ENCODE data around the gene ZNF492. TPM values are rescaled to one million over a fixed set of nuclear protein-coding genes. Genes with fewer than 3 reads are reported as not detected.
"Not testable (repeated sequence)": the region's sequence is repeated elsewhere in the genome, so short reads cannot be mapped to it uniquely, and the experiment has no call there.

The ZNF492 gene
- total and polyA plus RNA-seq, 10 of the 15 experiments (the other 5 are each of a cell fraction or from before 2014, with no cell fraction given) = not detected

DNA sequence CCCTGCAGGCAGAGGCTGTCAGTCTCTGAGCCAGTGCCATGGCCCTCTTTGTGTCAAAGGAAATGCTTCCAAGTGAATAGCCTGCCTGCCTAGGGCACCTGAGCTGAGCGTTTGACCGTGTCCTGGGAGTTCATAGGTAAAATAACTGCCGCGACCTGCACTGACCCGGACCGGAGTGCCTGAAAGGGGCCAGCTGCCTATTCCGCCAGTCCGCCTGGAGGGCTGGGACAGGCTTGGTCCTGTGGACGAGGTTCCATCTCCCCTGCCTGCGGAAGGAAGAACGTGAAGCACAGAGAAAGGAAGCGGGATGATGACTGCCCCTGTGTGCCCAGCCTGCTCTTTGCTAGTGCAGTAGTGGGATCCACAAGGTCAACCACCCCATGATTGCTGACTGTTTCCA lies 17.5 kb upstream of the ZNF492 start:
- DNase-seq (ENCODE audit: low read depth, low spot score) (no peak), FAIRE-seq (no peak), ATAC-seq (no peak)
- no peak for TF ChIP-seq FOXM1 (IDR thresholded peaks at IDR 0.05; ENCODE audit: low read depth, low read length)
- TF ChIP-seq IRF4 (IDR thresholded peaks at IDR 0.05; ENCODE audit: low read depth, low read length) = no peak
- TF ChIP-seq FOXK2 (IDR thresholded peaks at IDR 0.05) = no peak
- no peak for TF ChIP-seq NR2F1 (conservative IDR thresholded peaks at IDR 0.05)
- H3K4me2 ChIP-seq (ENCODE audit: control insufficient read depth, insufficient read depth) = no peak overlapping the region
- in situ Hi-C loops (cut with MboI) = no loop called here
- ChIA-PET CTCF (no interaction called here), RAD21 (ENCODE audit: unreplicated experiment) (no interaction called here), POLR2A (no interaction called here), SMC1A (ENCODE audit: uncharacterized antibody, unreplicated experiment) (no interaction called here)
- WGBS (ENCODE audit: insufficient coverage, insufficient replicate concordance, low lambda C conversion rate, missing lambda C conversion rate) = 75% methylated on average over 10 of the region's 12 CpGs
- intact Hi-C loops (cut with micrococcal nuclease; ENCODE audit: unreplicated experiment) = no loop called here
- H3K27ac ChIP-seq (ENCODE audit: control insufficient read depth, insufficient read depth) = no peak overlapping the region
- no peak overlapping the region for H3K9ac ChIP-seq (ENCODE audit: control insufficient read depth, insufficient read depth, low read length)
- no peaks in the 10 kb centered on the region for H3K79me2 ChIP-seq (ENCODE audit: control insufficient read depth, insufficient read depth, low read length)
- no peaks in the 10 kb centered on the region for H3K4me1 ChIP-seq (ENCODE audit: control insufficient read depth, insufficient read depth, low read length)
- no peaks in the 10 kb centered on the region for H3K36me3 ChIP-seq (ENCODE audit: control insufficient read depth in 2 of 2, insufficient read depth in 2 of 2, low read length in 1 of 2)
- no peak overlapping the region for H3K4me3 ChIP-seq
- no peaks in the 10 kb centered on the region; the same call in 2 of the 3 replicates for H3K9me3 ChIP-seq (replicated peaks; ENCODE audit: control insufficient read depth, insufficient read depth, low read length)
- no peak overlapping the region for H2AFZ ChIP-seq (ENCODE audit: control insufficient read depth, low read depth, low read length)
- H4K20me1 ChIP-seq (ENCODE audit: control insufficient read depth, insufficient read depth) = no peaks in the 10 kb centered on the region
- no peaks in the 10 kb centered on the region for H3K27me3 ChIP-seq (replicated peaks in 1 of 2; ENCODE audit: control insufficient read depth in 2 of 2, insufficient read depth in 2 of 2, low read length in 1 of 2)
- no TSS peak for BruUV-seq (replicated peaks)

DNA sequence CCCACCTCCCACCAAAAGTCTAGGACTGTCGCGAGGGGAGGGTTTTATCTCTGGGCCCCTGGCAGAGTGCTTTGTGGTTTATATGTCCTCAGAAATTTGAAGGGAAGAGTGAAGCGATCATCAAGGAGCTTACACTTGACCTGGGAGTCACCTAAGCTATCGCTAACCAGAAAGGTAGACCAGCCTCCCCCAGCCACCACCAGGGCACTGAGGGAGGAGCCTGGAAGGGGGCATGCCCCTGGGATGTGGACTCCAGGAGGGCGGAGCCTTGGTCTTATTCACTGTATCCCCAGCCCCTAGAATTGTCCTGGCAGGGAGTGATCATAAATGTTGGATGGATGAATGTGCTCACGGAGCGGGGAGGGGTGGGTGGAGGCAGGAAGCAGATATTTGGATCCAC lies 16.9 kb upstream of the ZNF492 start:
- H3K9me3 ChIP-seq (replicated peaks; ENCODE audit: control insufficient read depth, insufficient read depth, low read length); H4K20me1 ChIP-seq (ENCODE audit: control insufficient read depth, insufficient read depth); H2AFZ ChIP-seq (ENCODE audit: control insufficient read depth, low read depth, low read length); SMC1A ChIA-PET (ENCODE audit: uncharacterized antibody, unreplicated experiment); POLR2A ChIA-PET; intact Hi-C loops (cut with micrococcal nuclease; ENCODE audit: unreplicated experiment); H3K27ac ChIP-seq (ENCODE audit: control insufficient read depth, insufficient read depth); H3K9ac ChIP-seq (ENCODE audit: control insufficient read depth, insufficient read depth, low read length); ATAC-seq; RAD21 ChIA-PET (ENCODE audit: unreplicated experiment); H3K4me2 ChIP-seq (ENCODE audit: control insufficient read depth, insufficient read depth); H3K36me3 ChIP-seq (ENCODE audit: control insufficient read depth in 2 of 2, insufficient read depth in 2 of 2, low read length in 1 of 2); DNase-seq (ENCODE audit: low read depth, low spot score); H3K4me3 ChIP-seq; in situ Hi-C loops (cut with MboI); FAIRE-seq; H3K4me1 ChIP-seq (ENCODE audit: control insufficient read depth, insufficient read depth, low read length); H3K79me2 ChIP-seq (ENCODE audit: control insufficient read depth, insufficient read depth, low read length); H3K27me3 ChIP-seq (replicated peaks in 1 of 2; ENCODE audit: control insufficient read depth in 2 of 2, insufficient read depth in 2 of 2, low read length in 1 of 2); BruUV-seq (replicated peaks); CTCF ChIA-PET: not testable (repeated sequence)
- 68% methylated on average over 7 of the region's 7 CpGs for WGBS (ENCODE audit: insufficient coverage, insufficient replicate concordance, low lambda C conversion rate, missing lambda C conversion rate)
